A549 (cell line): ENCODE results near the gene TMEM121. TPM values are rescaled to one million over a fixed set of nuclear protein-coding genes. Genes with fewer than 3 reads are reported as not detected.

ENCODE experiments used
- ATAC-seq, 2 experiments: fragments of 200-7000 bp in 1 of 2; fragments of >200 bp in 1 of 2; cut with Nextera tagmentation in 1 of 2; cut with Tn5 transposase in 1 of 2; 3 replicates each; pipeline versions ENCODE4 v1.8.0 to v1.9.1; 2018 to 2020; ENCODE audit warnings: mild to moderate bottlenecking in 1 of 2, moderate library complexity in 1 of 2
- CTCF ChIA-PET: fragments of 300-600 bp; sonication (Branson Sonifier 250); formaldehyde crosslinking; extraction: SDS; loops from one replicate; lab custom pipeline; 2021; ENCODE audit warnings: antibody characterized with exemption, inconsistent platforms; lab: Yijun Ruan, JAX
- POLR2A ChIA-PET: fragments of 350-600 bp; formaldehyde crosslinking; extraction: SDS; loops from one replicate; lab custom pipeline; 2021; ENCODE audit warnings: antibody characterized with exemption, inconsistent platforms; lab: Yijun Ruan, JAX
- DNase-seq, 2 experiments: peaks; one replicate each; pipeline versions ENCODE4 v3.0.0 to v3.0.0-alpha.2; 2011 to 2016; ENCODE audit warnings: low read depth in 1 of 2, low spot score in 1 of 2
- FAIRE-seq: peaks from 2 replicates; lab custom pipeline; 2011; peaks lifted over from hg19 to GRCh38; lab: Jason Lieb, UNC
- H3K27ac ChIP-seq, 2 experiments: fragments of >200 bp; sonication (Bioruptor Twin); formaldehyde crosslinking; 3 replicates each; pipeline ENCODE4 v1.5.1; 2016 to 2017
- H3K4me1 ChIP-seq: fragments of >200 bp; sonication (Bioruptor Twin); formaldehyde crosslinking; 3 replicates; pipeline ENCODE4 v1.6.1; 2016
- H3K4me2 ChIP-seq: fragments of >200 bp; sonication (Bioruptor Twin); formaldehyde crosslinking; 3 replicates; pipeline ENCODE4 v1.6.1; 2016
- H3K4me3 ChIP-seq: fragments of >200 bp; sonication (Bioruptor Twin); formaldehyde crosslinking; 3 replicates; pipeline ENCODE4 v1.5.1; 2016
- H3K9me3 ChIP-seq: fragments of >200 bp; sonication (Bioruptor Twin); formaldehyde crosslinking; 3 replicates; pipeline ENCODE4 v1.6.1; 2016
- ATOH8 ChIP-seq: fragments of 250-450 bp; sonication (Bioruptor Pico); IDR thresholded peaks from 2 replicates; pipeline ENCODE4 v1.5.0; 2020; ENCODE audit warnings: low read depth, mild to moderate bottlenecking, moderate library complexity
- BHLHE40 ChIP-seq: IDR thresholded peaks from 2 replicates; pipeline ENCODE4 v1.6.1; 2012; ENCODE audit warnings: low read depth, low read length, inconsistent platforms
- CEBPB ChIP-seq, 2 experiments: fragments of >200 bp in 1 of 2; sonication (Bioruptor Twin) in 1 of 2; formaldehyde crosslinking in 1 of 2; IDR thresholded peaks; 2 replicates each; pipeline ENCODE4 v1.6.1; 2012 to 2016
- CHD2 ChIP-seq: fragments of 150-350 bp; IDR thresholded peaks from 2 replicates; pipeline ENCODE4 v1.6.1; 2014; ENCODE audit warnings: low read length; ENCODE audit not compliant: partially characterized antibody
- E2F6 ChIP-seq: IDR thresholded peaks from 2 replicates; pipeline ENCODE4 v1.6.1; 2012; ENCODE audit warnings: low read depth, borderline replicate concordance
- EHF ChIP-seq: fragments of 250-450 bp; sonication (Bioruptor Pico); IDR thresholded peaks from 2 replicates; pipeline ENCODE4 v1.5.0; 2020; ENCODE audit warnings: mild to moderate bottlenecking
- ELK1 ChIP-seq: fragments of 150-350 bp; IDR thresholded peaks from 2 replicates; pipeline ENCODE4 v1.6.1; 2014; ENCODE audit warnings: low read depth, mild to moderate bottlenecking, low read length
- FOSB ChIP-seq: fragments of 250-450 bp; sonication (Bioruptor Pico); IDR thresholded peaks from 2 replicates; pipeline ENCODE4 v1.5.0; 2020; ENCODE audit warnings: mild to moderate bottlenecking, moderate library complexity
- FOSL2 ChIP-seq, 2 experiments: fragments of 450-650 bp in 1 of 2; fragments of >200 bp in 1 of 2; sonication (Bioruptor Twin) in 1 of 2; formaldehyde crosslinking; IDR thresholded peaks; 2 replicates each; pipeline versions ENCODE4 v1.5.0 to v1.6.1; 2016 to 2020; ENCODE audit warnings: mild to moderate bottlenecking in 1 of 2, moderate library complexity in 1 of 2
- FOXS1 ChIP-seq: fragments of 250-450 bp; sonication (Bioruptor Pico); IDR thresholded peaks from 2 replicates; pipeline ENCODE4 v1.5.0; 2020; ENCODE audit warnings: mild to moderate bottlenecking, moderate library complexity
- HMGXB4 ChIP-seq: fragments of 250-450 bp; sonication (Bioruptor Pico); IDR thresholded peaks from 2 replicates; pipeline ENCODE4 v1.5.0; 2021; ENCODE audit warnings: mild to moderate bottlenecking, moderate library complexity, borderline replicate concordance
- HOXA7 ChIP-seq: fragments of 250-450 bp; sonication (Bioruptor Pico); IDR thresholded peaks from 2 replicates; pipeline ENCODE4 v1.5.0; 2020; ENCODE audit warnings: mild to moderate bottlenecking, moderate library complexity
- HOXB5 ChIP-seq: fragments of 250-450 bp; sonication (Bioruptor Pico); IDR thresholded peaks from 2 replicates; pipeline ENCODE4 v1.5.0; 2020; ENCODE audit warnings: mild to moderate bottlenecking, moderate library complexity
- JUN ChIP-seq, 2 experiments: fragments of >200 bp; sonication (Bioruptor Twin); formaldehyde crosslinking; IDR thresholded peaks; 2 replicates in 1 of 2; 3 replicates in 1 of 2; pipeline ENCODE4 v1.6.1; 2016 to 2017
- JUNB ChIP-seq: fragments of >200 bp; sonication (Bioruptor Twin); formaldehyde crosslinking; IDR thresholded peaks from 2 replicates; pipeline ENCODE4 v1.6.1; 2016
- MAFK ChIP-seq: fragments of 450-650 bp; IDR thresholded peaks from 2 replicates; pipeline ENCODE4 v1.6.1; 2014; ENCODE audit not compliant: partially characterized antibody
- NFE2L2 ChIP-seq: fragments of 150-350 bp; conservative IDR thresholded peaks from 2 replicates; pipeline ENCODE4 v1.6.1; 2014; ENCODE audit warnings: low read length
- NR3C1 ChIP-seq: fragments of >200 bp; sonication (Bioruptor Twin); formaldehyde crosslinking; IDR thresholded peaks from 3 replicates; pipeline ENCODE4 v1.6.1; 2017
- PBX3 ChIP-seq: IDR thresholded peaks from 2 replicates; pipeline ENCODE4 v1.6.1; 2012
- POLR2AphosphoS2 ChIP-seq: conservative IDR thresholded peaks from 2 replicates; pipeline ENCODE4 v1.6.1; 2012; ENCODE audit warnings: low read length, improper control_type of control experiment, inconsistent platforms
- RAD21 ChIP-seq, 2 experiments: fragments of >200 bp in 1 of 2; sonication (Bioruptor Twin) in 1 of 2; formaldehyde crosslinking in 1 of 2; IDR thresholded peaks in 1 of 2; conservative IDR thresholded peaks in 1 of 2; 2 replicates in 1 of 2; 3 replicates in 1 of 2; pipeline ENCODE4 v1.6.1; 2012 to 2018; ENCODE audit warnings: inconsistent platforms in 1 of 2
- RARB ChIP-seq: fragments of 250-450 bp; sonication (Bioruptor Pico); IDR thresholded peaks from 2 replicates; pipeline ENCODE4 v1.8.0; 2021; ENCODE audit warnings: mild to moderate bottlenecking, moderate library complexity
- RFX5 ChIP-seq: fragments of 450-650 bp; IDR thresholded peaks from 2 replicates; pipeline ENCODE4 v1.7.1; 2014; ENCODE audit warnings: antibody characterized with exemption, mild to moderate bottlenecking, moderate library complexity
- SMC3 ChIP-seq: fragments of >200 bp; sonication (Bioruptor Twin); formaldehyde crosslinking; IDR thresholded peaks from 3 replicates; pipeline ENCODE4 v1.6.1; 2018; ENCODE audit warnings: inconsistent platforms
- SREBF2 ChIP-seq: fragments of 450-650 bp; IDR thresholded peaks from 2 replicates; pipeline ENCODE4 v1.6.1; 2014; ENCODE audit warnings: mild to moderate bottlenecking, moderate library complexity
- TP53 ChIP-seq: fragments of 250-450 bp; sonication (Bioruptor Pico); IDR thresholded peaks from 2 replicates; pipeline ENCODE4 v1.5.0; 2021; ENCODE audit warnings: mild to moderate bottlenecking, moderate library complexity
- ZNF302 ChIP-seq: fragments of 250-450 bp; sonication (Bioruptor Pico); IDR thresholded peaks from 2 replicates; pipeline ENCODE4 v1.9.0; 2021; ENCODE audit warnings: inconsistent platforms, mild to moderate bottlenecking, moderate library complexity
- WGBS: methylation state at CpG from one replicate; pipeline ENCODE4 v1.1.6; 2017; ENCODE audit errors: missing lambda C conversion rate; 5-methylcytosine and 5-hydroxymethylcytosine counted together
- polyA plus RNA-seq, 4 experiments: library from polyadenylated mRNA; depleted of rRNA in 3 of 4; stranded (reverse); fragments of >200 nt; fragmentation: RNase III in 1 of 4; extraction: RNeasy Plus Mini Kit Qiagen cat#74134 plus additional on column Dnase treatment in 1 of 4; gene quantifications; 2 replicates in 3 of 4; 3 replicates in 1 of 4; pipeline ENCODE4 v1.2.3, GENCODE V29; 2011 to 2017

The TMEM121 gene
- polyA plus RNA-seq, 2 of the 4 experiments (the other 2 are of a cell fraction) = 2.3 to 5.7 TPM

- TF ChIP-seq HMGXB4 (CRISPR knock-in tag) (0 out of 2 replicates have a peak, but pooled peaks have one; percentile 55), EHF (CRISPR knock-in tag) (no peak), ATOH8 (CRISPR knock-in tag) (0 out of 2 replicates have a peak, but pooled peaks have one; percentile 32), RFX5 (no peak), ELK1 (no peak), MAFK (no peak), JUN (IDR thresholded peaks at IDR 0.05) (no peak), CEBPB (IDR thresholded peaks at IDR 0.05) (no peak), ZNF302 (no peak), E2F6 (no peak)
- TF ChIP-seq, all 56 proteins: peak for 6
These were observed 36.2 kb upstream of the TMEM121 start (continued) for GRCh38 chr14:105490267-105490571.

GRCh38 chr14:105490572-105491365 lies 35.6 kb upstream of the TMEM121 start, which contains the start of gene TEDC1:
Gene TEDC1 (plus strand): TSS chr14:105491246. CDS start chr14:105491376, 130 bp downstream.
- WGBS = no CpG with 5 or more reads among the region's 94 CpGs
- POLR2A ChIA-PET = interaction anchor here (1.3 to 2.5 kb wide), 3 partner anchors 9 to 120 kb away, joined by 6 to 81 read pairs (median 7); no protein-coding TSS in a partner anchor
- peak; percentile 60 to 77 for ATAC-seq
- H3K4me3 ChIP-seq = peak within 1 kb of the TSS; percentile 74
- peak within 1 kb of the TSS; percentile 92 for H3K4me2 ChIP-seq
- FAIRE-seq = peak; percentile 77
- DNase-seq = peak; percentile 96 to 100
- CTCF ChIA-PET = interaction anchor here (0.9 to 3.8 kb wide), 28 partner anchors 9 to 400 kb away, joined by 3 to 132 read pairs (median 6); partner anchors contain the start of gene TMEM121
- peaks cover 36% of the 10 kb centered on the region for H3K4me1 ChIP-seq
- peak within 1 kb of the TSS; percentile 84 to 99 for H3K27ac ChIP-seq
- no peaks in the 10 kb centered on the region for H3K9me3 ChIP-seq
- TF ChIP-seq BHLHE40 (peak; percentile 85), FOSB (peak; percentile 61; the same call in 1 of the 2 replicates), HOXA7 (CRISPR knock-in tag) (peak; percentile 40; the same call in 1 of the 2 replicates), POLR2AphosphoS2 (peak; percentile 91), JUNB (no peak), PBX3 (peak; percentile 86), RAD21 (conservative IDR thresholded peaks at IDR 0.05 in 1 of 2, IDR thresholded peaks at IDR 0.05 in 1 of 2) (peak; percentile 50 to 89; a peak in 4 of 5 replicates), RARB (CRISPR knock-in tag) (no peak), SMC3 (peak; percentile 92), TP53 (CRISPR knock-in tag) (peak; percentile 52; the same call in 1 of the 2 replicates), JUN (IDR thresholded peaks at IDR 0.05) (peak; percentile 17 to 51; a peak in 3 of 5 replicates), FOSL2 (IDR thresholded peaks at IDR 0.05) (no peak), FOSL2 (CRISPR knock-in tag; IDR thresholded peaks at IDR 0.05) (0 out of 2 replicates have a peak, but pooled peaks have one; percentile 2), HOXB5 (CRISPR knock-in tag) (peak; percentile 95; the same call in 1 of the 2 replicates), NFE2L2 (no peak), ELK1 (no peak), NR3C1 (no peak), FOXS1 (CRISPR knock-in tag) (peak; percentile 88), CHD2 (peak; percentile 14), RFX5 (peak; percentile 82), SREBF2 (no peak), CEBPB (IDR thresholded peaks at IDR 0.05) (no peak), EHF (CRISPR knock-in tag) (peak; percentile 88), E2F6 (peak; percentile 14; the same call in 1 of the 2 replicates)
